ENCODE data around the gene PRR16.

The PRR16 gene

DNA sequence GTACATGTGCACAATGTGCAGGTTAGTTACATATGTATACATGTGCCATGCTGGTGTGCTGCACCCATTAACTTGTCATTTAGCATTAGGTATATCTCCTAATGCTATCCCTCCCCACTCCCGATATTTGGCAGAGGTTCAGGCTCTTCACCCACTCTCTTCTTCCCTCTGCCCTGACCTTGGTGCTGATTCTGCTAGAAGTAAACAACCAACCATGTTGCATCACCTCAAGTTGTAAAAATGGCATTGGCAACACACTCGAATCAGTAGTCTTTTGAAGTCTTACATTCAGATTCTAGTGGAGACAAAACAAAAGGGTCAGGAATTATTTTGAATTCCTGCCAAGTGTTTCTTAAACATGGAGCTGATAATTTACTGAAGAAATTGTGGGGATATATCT lies 40.0 kb downstream of the PRR16 start:
- no peak for TF ChIP-seq ZFX (IDR thresholded peaks at IDR 0.05; ENCODE audit: borderline replicate concordance)
- TF ChIP-seq, protein P1, sequence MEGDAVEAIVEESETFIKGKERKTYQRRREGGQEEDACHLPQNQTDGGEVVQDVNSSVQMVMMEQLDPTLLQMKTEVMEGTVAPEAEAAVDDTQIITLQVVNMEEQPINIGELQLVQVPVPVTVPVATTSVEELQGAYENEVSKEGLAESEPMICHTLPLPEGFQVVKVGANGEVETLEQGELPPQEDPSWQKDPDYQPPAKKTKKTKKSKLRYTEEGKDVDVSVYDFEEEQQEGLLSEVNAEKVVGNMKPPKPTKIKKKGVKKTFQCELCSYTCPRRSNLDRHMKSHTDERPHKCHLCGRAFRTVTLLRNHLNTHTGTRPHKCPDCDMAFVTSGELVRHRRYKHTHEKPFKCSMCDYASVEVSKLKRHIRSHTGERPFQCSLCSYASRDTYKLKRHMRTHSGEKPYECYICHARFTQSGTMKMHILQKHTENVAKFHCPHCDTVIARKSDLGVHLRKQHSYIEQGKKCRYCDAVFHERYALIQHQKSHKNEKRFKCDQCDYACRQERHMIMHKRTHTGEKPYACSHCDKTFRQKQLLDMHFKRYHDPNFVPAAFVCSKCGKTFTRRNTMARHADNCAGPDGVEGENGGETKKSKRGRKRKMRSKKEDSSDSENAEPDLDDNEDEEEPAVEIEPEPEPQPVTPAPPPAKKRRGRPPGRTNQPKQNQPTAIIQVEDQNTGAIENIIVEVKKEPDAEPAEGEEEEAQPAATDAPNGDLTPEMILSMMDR (IDR thresholded peaks at IDR 0.05): no peak
- H3K27ac ChIP-seq: no peak overlapping the region

DNA sequence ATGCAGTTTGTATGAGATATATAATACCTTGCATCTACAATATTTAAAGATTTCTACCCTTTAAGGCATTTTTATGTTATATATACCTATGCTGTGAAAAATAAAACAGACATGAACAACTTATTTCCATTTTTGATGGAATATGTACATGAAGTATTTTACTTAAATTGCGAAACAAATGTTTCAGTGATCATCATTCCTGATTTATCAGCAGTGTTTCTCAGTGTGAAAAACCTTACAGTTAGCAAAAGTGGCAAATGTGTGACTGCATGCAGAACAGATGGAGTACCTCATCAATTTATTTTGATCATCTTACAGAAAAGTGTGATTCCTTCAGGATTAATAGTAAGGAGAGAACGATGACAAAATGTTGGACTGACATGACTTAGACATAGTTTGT lies 43.1 kb downstream of the PRR16 start:
- TF ChIP-seq ZFX (IDR thresholded peaks at IDR 0.05; ENCODE audit: borderline replicate concordance): no peak
- TF ChIP-seq, protein P1 (IDR thresholded peaks at IDR 0.05): no peak
- H3K27ac ChIP-seq: no peak overlapping the region

DNA sequence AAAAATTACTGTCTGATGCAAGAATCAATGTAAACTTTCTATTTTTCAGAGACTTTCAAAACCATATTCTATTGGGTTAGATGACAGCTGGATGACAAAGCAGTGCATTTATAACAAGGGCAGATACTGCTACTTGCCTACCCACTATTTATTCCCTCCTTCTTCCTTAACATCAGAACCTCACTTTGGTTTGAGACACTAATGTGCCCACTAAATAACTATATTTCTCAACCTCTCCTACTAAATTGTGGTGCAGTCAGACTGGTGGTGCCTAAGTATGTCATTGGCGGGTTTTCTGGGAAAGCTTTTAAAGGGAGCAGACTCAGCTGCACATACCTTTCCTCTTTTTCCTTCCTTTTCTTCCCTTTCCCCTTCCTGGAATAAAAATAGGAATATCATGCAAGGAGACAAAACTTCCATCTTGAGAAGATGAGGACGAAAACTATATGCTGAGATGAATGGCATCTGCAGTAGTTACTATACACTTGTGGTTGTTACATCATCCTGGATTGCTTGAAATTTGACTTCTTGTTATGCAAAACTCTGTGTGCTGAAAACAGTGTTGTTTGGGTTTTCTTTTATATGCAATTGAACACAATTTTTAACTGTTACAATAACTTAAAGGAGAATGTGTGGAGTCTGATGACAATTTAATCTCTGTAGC lies 43.8 kb downstream of the PRR16 start:
- no peak overlapping the region for H3K27ac ChIP-seq
- no peak for TF ChIP-seq ZFX (IDR thresholded peaks at IDR 0.05; ENCODE audit: borderline replicate concordance)
- TF ChIP-seq, protein P1 (IDR thresholded peaks at IDR 0.05): no peak

DNA sequence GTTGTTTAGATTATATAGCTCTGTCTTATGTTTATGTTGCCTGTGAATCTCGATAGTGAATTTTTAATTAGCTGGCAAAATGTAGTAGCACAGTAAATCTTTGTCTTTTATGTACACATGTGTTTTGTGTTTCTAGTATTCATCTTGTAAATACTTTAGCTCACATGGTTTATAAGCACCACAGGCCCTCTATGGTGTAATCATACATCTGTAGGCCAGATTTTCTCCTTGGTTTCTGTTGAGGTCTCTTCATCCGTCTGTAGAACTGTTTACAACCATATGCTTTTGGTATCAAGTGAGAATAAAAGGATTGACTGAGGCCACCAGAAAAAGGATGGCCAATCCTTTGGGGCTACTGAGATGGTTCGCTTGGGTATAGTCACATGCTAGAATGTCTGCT lies 45.0 kb downstream of the PRR16 start:
- no peak for TF ChIP-seq ZFX (IDR thresholded peaks at IDR 0.05; ENCODE audit: borderline replicate concordance)
- TF ChIP-seq, protein P1 (IDR thresholded peaks at IDR 0.05): no peak

DNA sequence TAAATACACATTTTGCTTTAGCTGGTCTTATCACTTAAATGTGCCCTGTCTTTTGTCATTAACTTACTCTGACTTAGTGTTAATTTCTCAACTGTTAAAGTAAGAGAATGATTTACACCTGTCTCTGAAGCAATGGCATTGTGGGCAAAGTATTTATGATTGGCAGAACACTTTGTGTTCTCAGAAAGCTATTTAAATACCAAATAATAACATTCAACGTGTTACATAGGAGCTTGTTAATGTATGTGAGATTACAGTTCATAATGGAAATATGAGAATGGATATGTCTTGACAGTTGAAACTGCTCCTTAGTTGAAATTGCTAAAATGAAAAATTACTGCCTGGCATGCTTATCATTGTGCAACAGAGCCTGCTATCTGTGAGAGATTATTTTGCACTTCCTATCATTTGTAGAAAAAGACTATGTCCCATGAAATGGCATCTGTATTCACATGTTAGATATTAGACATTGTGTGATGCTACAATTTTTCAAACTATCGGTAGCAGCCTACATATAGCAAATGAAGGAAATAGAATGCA lies 46.1 kb downstream of the PRR16 start:
- TF ChIP-seq ZFX (IDR thresholded peaks at IDR 0.05; ENCODE audit: borderline replicate concordance): no peak
- TF ChIP-seq, protein P1 (IDR thresholded peaks at IDR 0.05): no peak
- H3K27ac ChIP-seq: no peak overlapping the region

More for the DNA sequence above, 45.0 kb downstream of the PRR16 start:
- H3K27ac ChIP-seq: no peak overlapping the region

DNA sequence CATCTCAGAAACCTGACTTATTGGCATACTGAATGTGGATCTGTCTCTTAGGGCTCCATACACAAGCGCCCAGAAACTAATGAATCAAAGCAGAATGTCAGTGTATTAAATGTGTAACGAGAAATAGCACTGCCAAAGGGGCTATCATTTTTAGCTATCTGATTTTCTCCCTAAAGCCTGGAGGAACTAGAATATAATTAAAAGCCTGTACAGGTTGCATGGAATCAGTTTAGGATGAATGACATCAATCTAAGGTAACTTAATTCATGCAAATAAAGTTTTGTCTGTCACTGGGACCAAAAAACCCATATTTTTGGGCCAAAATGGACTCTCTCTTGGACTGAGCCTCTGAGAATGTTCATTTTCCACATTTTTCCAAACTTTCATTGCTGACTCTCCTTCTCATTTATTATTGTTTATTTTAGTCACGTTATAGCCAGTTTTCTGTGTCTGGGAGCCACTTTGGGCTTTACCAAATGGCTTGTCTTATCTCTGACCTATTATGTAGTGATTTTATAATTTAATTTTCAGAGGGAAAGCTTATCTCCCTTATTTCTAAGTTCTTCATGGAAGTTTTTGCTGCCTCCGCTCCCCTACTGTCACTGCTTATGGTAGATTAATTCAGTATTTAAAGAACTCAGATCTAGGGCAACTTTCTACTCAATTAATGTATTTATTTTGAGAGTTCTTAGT lies 47.0 kb downstream of the PRR16 start:
- H3K27ac ChIP-seq: no peak overlapping the region

More for the DNA sequence above, 47.0 kb downstream of the PRR16 start:
- no peak for TF ChIP-seq ZFX (IDR thresholded peaks at IDR 0.05; ENCODE audit: borderline replicate concordance)
- TF ChIP-seq, protein P1 (IDR thresholded peaks at IDR 0.05): no peak

Data from 22Rv1 (cell line).